ENCODE measurements around the gene STAT6.

Gene STAT6

DNA sequence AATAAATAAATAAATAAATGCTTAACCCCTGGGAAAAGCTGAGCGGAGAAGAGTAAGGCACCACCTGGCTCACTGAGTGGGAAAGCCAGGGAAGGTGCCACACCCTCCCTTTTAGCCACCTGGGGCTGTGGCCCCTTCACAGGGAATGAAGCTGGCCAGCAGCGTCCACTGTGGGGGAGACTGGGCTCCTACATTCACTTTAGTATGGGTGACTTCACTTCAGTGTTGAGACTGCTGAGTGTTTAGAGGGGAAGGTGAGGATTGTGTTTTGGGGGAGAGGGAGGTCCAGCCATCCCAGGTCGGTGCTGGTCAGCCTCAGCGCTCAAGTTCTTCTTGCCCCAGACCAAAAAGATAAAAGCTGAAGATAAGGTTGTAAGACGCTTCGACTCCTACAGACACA, 20.7 kb downstream of the STAT6 start:
- H3K36me3 ChIP-seq (ENCODE audit: insufficient read depth, low read length): peaks cover 9% of the 10 kb centered on the region; the same call in 1 of the 2 replicates
- H3K9me2 ChIP-seq (ENCODE audit: low read depth, low read length): no peaks in the 10 kb centered on the region
- H3K27ac ChIP-seq (ENCODE audit: low read depth, low read length, poor library complexity, severe bottlenecking): no peak overlapping the region
- H4K20me1 ChIP-seq (ENCODE audit: insufficient read depth, low read length): no peaks in the 10 kb centered on the region
- no peak overlapping the region for H3K4me3 ChIP-seq (ENCODE audit: low read depth, low read length, poor library complexity, severe bottlenecking)
- peaks cover 6% of the 10 kb centered on the region; the same call in 1 of the 2 replicates for H3F3A ChIP-seq (ENCODE audit: insufficient read depth, low read length)
- H3K9me3 ChIP-seq (ENCODE audit: low read length): no peaks in the 10 kb centered on the region
- H3K27me3 ChIP-seq (ENCODE audit: insufficient read depth, low read length): no peaks in the 10 kb centered on the region
- peaks cover 47% of the 10 kb centered on the region for H3K4me1 ChIP-seq (ENCODE audit: insufficient read depth, low read length, severe bottlenecking)
- H3K4me2 ChIP-seq (ENCODE audit: low read length): no peak overlapping the region
- no peak overlapping the region for H2AFZ ChIP-seq (ENCODE audit: low read length)
- TF ChIP-seq, protein P1, sequence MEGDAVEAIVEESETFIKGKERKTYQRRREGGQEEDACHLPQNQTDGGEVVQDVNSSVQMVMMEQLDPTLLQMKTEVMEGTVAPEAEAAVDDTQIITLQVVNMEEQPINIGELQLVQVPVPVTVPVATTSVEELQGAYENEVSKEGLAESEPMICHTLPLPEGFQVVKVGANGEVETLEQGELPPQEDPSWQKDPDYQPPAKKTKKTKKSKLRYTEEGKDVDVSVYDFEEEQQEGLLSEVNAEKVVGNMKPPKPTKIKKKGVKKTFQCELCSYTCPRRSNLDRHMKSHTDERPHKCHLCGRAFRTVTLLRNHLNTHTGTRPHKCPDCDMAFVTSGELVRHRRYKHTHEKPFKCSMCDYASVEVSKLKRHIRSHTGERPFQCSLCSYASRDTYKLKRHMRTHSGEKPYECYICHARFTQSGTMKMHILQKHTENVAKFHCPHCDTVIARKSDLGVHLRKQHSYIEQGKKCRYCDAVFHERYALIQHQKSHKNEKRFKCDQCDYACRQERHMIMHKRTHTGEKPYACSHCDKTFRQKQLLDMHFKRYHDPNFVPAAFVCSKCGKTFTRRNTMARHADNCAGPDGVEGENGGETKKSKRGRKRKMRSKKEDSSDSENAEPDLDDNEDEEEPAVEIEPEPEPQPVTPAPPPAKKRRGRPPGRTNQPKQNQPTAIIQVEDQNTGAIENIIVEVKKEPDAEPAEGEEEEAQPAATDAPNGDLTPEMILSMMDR (IDR thresholded peaks at IDR 0.05; ENCODE audit: low read length): no peak
- TF ChIP-seq EZH2 (IDR thresholded peaks at IDR 0.05; ENCODE audit: borderline replicate concordance, low read length): no peak
- no peaks in the 10 kb centered on the region for H3K79me2 ChIP-seq (ENCODE audit: insufficient read depth, low read length)
- H3K9ac ChIP-seq (ENCODE audit: low read length): no peak overlapping the region

GRCh38 chr12:57089271-57090245, 21.6 kb downstream of the STAT6 start:
- no peaks in the 10 kb centered on the region for H3K36me3 ChIP-seq (ENCODE audit: insufficient read depth, low read length)
- no peaks in the 10 kb centered on the region for H3K79me2 ChIP-seq (ENCODE audit: insufficient read depth, low read length)
- no peaks in the 10 kb centered on the region for H4K20me1 ChIP-seq (ENCODE audit: insufficient read depth, low read length)
- H2AFZ ChIP-seq (ENCODE audit: low read length): no peak overlapping the region
- H3F3A ChIP-seq (ENCODE audit: insufficient read depth, low read length): peaks cover 6% of the 10 kb centered on the region; the same call in 1 of the 2 replicates
- H3K9me2 ChIP-seq (ENCODE audit: low read depth, low read length): no peaks in the 10 kb centered on the region
- H3K4me1 ChIP-seq (ENCODE audit: insufficient read depth, low read length, severe bottlenecking): peaks cover 47% of the 10 kb centered on the region
- H3K4me3 ChIP-seq (ENCODE audit: low read depth, low read length, poor library complexity, severe bottlenecking): peak overlapping the region; percentile 60
- H3K27ac ChIP-seq (ENCODE audit: low read depth, low read length, poor library complexity, severe bottlenecking): no peak overlapping the region
- H3K4me2 ChIP-seq (ENCODE audit: low read length): peak overlapping the region; percentile 72
- H3K9me3 ChIP-seq (ENCODE audit: low read length): no peaks in the 10 kb centered on the region
- TF ChIP-seq, protein P1 (IDR thresholded peaks at IDR 0.05; ENCODE audit: low read length): no peak
- no peak for TF ChIP-seq EZH2 (IDR thresholded peaks at IDR 0.05; ENCODE audit: borderline replicate concordance, low read length)
- no peaks in the 10 kb centered on the region for H3K27me3 ChIP-seq (ENCODE audit: insufficient read depth, low read length)
- H3K9ac ChIP-seq (ENCODE audit: low read length): peak overlapping the region; percentile 51

- H4K20me1 ChIP-seq (ENCODE audit: insufficient read depth, low read length): no peaks in the 10 kb centered on the region
- H3K9ac ChIP-seq (ENCODE audit: low read length): peak within 1 kb of the TSS; percentile 88
- no peaks in the 10 kb centered on the region for H3K79me2 ChIP-seq (ENCODE audit: insufficient read depth, low read length)
- no peaks in the 10 kb centered on the region for H3K27me3 ChIP-seq (ENCODE audit: insufficient read depth, low read length)
- H2AFZ ChIP-seq (ENCODE audit: low read length): no peak within 1 kb of the TSS
- peak within 1 kb of the TSS; percentile 90 for H3K27ac ChIP-seq (ENCODE audit: low read depth, low read length, poor library complexity, severe bottlenecking)
- peak within 1 kb of the TSS; percentile 74 for H3K4me3 ChIP-seq (ENCODE audit: low read depth, low read length, poor library complexity, severe bottlenecking)
- H3K36me3 ChIP-seq (ENCODE audit: insufficient read depth, low read length): no peaks in the 10 kb centered on the region
- H3F3A ChIP-seq (ENCODE audit: insufficient read depth, low read length): peaks cover 6% of the 10 kb centered on the region; the same call in 1 of the 2 replicates
- TF ChIP-seq, protein P1 (IDR thresholded peaks at IDR 0.05; ENCODE audit: low read length): no peak
- TF ChIP-seq EZH2 (IDR thresholded peaks at IDR 0.05; ENCODE audit: borderline replicate concordance, low read length): no peak
- peaks cover 38% of the 10 kb centered on the region for H3K4me1 ChIP-seq (ENCODE audit: insufficient read depth, low read length, severe bottlenecking)
- H3K9me2 ChIP-seq (ENCODE audit: low read depth, low read length): no peaks in the 10 kb centered on the region
- peak within 1 kb of the TSS; percentile 95 for H3K4me2 ChIP-seq (ENCODE audit: low read length)
- no peaks in the 10 kb centered on the region for H3K9me3 ChIP-seq (ENCODE audit: low read length)
Observed at GRCh38 chr12:57088354-57089270, 22.6 kb downstream of the STAT6 start, which contains the start of gene NAB2. Gene NAB2, plus strand, starts transcription at chr12:57089114. Its CDS starts 158 bp downstream, at chr12:57089272.
